ENCODE data around the gene RGL4.

Gene RGL4

DNA sequence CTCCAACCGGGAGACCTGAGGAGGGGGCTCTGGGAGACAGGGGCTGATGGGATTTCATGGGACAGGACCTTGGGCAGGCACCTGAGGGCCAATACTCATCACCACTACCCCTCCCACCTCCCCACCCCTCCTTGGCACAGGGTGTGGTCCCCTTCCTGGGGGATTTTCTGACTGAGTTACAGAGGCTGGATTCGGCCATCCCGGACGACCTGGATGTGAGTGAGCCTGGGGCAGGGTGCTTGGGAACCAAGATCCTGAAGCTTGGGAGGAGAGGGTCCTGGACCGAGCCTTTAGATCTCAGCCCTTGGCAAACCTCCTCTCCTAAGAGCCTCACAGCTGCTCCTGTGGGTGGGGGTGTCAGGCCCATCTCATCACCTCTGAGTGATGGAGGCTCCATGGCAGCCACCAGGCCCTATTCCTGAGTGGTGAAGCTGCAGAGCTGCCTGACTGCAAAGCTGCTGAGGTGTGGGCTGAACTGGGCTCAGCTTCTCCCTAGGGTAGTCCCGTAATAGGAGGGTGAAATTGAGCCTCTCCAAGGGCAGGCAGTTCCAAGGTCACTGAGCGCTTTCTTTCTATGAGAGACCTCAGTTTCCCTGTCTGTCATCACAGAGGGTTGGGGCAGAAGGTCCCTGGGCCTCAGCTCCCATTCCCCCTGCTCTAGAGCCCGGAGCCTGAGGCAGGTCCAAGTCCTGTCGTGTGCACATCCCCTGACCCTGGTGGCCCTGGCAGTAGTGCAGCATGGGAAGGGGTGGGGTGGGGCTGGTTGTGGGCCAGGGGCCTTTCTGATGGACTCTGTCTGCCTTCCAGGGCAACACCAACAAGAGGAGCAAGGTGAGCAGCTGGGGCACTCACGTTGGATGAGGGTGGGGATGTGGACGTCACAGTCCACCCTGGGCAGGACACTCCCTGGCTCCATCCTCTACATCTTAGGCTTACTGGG lies 6.5 kb downstream of the RGL4 start:
- no peak for DNase-seq (ENCODE audit: low read depth in 1 of 2, low spot score in 1 of 2)

GRCh38 chr22:23698094-23698493 lies 7.3 kb downstream of the RGL4 start:
- DNase-seq (ENCODE audit: low read depth in 1 of 2, low spot score in 1 of 2) = no peak

- no peak for DNase-seq (ENCODE audit: low read depth in 1 of 2, low spot score in 1 of 2)
Observed at GRCh38 chr22:23698673-23699235, 7.9 kb downstream of the RGL4 start.

DNA sequence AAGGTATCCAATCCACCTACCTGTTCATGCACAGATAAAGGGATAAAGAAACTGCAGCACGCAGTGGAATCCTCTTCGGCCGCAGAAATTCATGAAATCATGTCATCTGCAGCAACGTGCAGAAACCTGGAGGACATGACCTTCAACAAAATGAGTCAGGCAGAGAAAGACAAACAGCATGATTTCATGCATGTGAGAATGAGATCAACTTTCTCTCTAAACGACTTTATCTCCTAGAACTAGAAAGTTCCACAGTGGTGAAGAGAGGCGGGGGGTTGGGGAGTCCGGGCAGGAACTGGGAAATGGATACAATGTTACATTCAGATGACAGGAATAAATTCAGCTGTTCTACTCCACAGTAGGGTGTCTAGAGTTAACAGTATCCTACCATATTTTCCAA lies 9.9 kb downstream of the RGL4 start:
- DNase-seq (ENCODE audit: low read depth in 1 of 2, low spot score in 1 of 2) = no peak

DNA sequence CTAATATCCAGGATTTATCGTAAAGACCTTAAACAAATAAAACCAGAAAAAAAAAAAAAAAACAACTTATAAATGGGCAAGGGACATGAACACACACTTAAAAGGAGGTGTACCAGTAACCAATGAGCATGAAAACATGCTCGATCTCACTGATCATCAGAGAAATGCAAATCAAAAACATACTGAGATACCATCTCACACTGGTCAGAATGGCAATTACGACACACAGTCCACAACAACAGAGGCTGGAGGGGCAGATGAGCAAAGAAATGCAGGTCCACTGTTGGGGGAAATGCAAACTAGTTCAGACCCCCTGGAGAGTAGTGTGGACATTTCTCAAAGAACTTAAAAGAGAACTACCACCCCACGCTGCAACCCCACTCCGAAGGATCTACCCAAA lies 13.2 kb downstream of the RGL4 start:
- DNase-seq (ENCODE audit: low read depth in 1 of 2, low spot score in 1 of 2) = no peak

DNA sequence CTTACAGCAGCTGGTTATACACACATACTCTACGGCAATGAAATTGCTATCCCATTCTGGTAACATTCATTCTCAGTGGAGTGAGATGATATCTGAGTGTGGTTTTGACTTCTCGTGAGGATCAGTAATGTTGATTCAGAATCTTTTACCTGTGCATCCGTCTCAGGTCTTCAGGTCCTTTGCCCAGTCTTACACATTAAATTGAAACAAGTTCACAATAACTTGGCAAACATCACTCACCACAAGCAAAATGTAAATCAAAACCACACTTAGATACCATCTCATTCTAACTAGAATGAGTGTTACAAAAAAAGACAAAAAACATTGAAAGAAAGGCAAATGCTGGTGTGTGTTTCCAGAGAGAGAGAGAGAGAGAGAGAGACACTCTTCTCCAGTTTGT lies 14.0 kb downstream of the RGL4 start:
- DNase-seq (ENCODE audit: low read depth in 1 of 2, low spot score in 1 of 2) = no peak

GRCh38 chr22:23705358-23705757 lies 14.5 kb downstream of the RGL4 start:
- peak in 1 of 2 donors; percentile 18 for DNase-seq (ENCODE audit: low read depth in 1 of 2, low spot score in 1 of 2)

GRCh38 chr22:23708270-23708669 lies 17.5 kb downstream of the RGL4 start:
- DNase-seq (ENCODE audit: low read depth in 1 of 2, low spot score in 1 of 2) = no peak

- DNase-seq (ENCODE audit: low read depth in 1 of 2, low spot score in 1 of 2) = no peak
Observed at GRCh38 chr22:23709107-23709506, 18.3 kb downstream of the RGL4 start.

DNA sequence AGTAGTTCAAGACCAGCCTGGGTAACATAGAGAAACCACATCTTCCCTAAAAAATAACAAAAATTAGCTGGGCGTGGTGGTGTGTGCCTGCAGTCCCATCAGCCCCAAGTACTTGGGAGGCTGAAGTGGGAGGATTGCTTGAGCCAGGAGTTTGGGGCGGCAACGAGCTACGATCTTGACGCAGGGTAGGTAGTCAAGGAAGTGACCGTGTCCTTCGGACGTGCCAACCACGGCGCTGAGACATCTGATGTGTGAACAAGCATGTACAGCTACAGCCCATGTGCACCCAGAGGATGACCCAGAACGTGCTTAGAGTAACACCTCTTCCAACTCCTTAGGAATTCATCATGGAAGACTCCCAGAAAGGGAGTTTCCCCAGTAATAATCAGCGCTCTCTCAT lies 21.4 kb downstream of the RGL4 start:
- DNase-seq (ENCODE audit: low read depth in 1 of 2, low spot score in 1 of 2) = no peak

DNA sequence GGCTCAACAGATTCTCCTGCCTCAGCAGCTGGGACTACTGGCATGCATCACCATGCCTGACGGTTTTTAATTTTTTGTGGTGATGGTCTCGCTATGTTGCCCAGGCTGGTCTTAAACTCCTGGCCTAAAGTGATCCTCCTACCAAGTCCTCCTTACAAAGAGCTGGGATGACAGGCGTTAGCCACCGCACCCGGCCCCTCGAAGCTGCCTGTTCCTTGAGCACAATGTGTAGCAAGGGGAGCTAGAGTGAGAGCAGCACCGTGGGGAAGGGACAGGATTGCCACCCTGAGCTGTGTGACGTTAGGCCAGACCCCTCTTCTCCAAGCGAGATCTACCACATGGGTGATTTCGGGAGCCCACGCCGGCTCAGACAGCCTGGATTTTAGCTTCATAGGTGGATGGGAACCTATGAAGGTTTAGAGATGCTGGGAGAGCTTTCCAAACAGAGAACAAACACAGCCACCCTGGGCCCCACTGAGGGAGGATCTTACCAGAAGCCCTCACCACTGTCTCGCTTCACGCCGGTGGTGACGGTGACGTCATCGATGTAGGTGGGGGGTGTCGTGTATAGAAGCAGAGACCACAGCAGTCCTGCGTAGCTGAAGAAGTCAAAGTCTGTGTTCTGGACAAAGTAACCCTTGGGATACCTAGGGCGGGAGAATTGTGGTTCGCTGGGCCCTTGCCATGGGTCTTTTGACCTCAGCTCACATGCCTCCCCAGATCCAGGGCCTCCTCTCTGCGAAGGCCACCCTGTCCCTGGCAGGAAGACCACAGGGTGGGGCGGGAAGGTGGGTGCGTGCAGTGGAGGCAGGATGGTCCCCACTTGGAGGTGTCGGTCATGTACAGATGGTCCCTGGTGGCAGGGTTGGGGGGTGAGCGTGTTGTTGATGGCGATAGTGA lies 23.1 kb downstream of the RGL4 start:
- DNase-seq (ENCODE audit: low read depth in 1 of 2, low spot score in 1 of 2) = no peak

DNA sequence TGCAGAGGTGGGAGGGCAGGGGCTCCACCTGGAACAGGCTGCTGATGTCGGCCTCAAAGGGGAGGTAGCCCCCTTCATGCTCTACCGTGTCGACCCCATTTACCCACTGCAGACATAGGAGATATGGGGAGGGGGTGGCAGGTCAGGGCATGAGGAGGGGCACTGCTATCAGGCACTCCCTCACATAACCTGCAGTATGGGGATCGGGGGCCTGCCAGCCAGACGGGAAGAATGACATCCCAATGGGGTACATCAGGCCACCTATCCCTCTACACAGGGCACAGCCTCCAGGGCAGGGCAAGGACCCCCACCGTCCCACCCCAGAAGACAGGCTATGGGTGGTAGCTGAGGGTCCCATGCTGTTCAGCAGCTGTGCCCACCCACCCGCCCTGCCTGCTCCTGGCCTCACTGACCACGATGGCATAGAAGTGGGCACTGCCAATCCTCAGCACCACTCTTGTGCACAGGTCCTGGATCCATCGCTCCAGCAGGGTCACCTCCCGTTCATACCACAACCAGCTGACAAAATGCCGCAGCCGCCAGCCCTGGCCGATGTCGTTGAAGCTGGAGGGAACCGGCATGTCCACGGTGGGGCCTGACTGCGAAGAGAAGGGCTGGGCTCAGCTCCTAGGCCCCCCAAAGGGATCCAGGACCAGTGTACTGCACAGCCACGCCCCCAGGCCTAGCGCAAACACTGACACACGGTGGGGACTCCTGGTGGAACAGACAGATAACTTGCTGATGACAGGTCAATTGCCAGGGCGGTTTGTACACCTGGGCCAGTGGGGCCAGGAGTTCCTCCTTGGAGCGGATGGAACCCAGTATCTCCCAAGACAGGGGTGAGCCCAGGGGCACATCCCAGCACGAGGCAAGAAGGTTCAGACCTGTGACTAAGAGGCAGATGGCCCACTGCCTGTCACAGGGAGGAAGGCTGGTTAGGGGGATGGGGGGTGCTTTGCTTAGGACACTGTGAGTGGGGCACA lies 24.1 kb downstream of the RGL4 start:
- DNase-seq (ENCODE audit: low read depth in 1 of 2, low spot score in 1 of 2) = no peak

DNA sequence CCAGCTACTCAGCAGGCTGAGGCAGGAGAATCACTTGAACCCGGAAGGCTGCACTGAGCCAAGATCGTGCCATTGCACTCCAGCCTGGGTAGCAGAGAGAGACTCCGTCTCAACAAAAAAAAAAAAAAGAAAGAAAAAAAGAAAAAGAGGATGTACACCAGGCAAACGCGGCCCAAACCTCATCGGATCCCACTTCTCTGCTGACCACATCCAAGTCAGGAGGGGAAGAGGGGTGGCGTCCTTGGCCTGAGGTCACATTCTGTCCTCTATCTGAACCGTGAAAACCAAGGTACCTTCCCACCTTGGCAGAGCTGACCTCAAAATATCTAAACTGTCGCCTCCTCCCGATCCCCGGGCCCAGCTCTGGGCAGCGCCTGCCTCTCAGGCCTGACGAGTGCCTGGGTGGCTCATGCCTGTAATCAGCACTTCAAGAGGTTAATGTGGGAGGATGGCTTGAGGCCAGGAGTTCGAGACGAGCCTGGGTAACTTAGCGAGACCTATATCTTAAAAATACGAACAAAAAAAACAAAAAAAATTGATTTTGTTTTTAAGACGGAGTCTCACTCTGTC lies 25.1 kb downstream of the RGL4 start:
- DNase-seq (ENCODE audit: low read depth in 1 of 2, low spot score in 1 of 2) = no peak

- DNase-seq (ENCODE audit: low read depth in 1 of 2, low spot score in 1 of 2) = peak; percentile 70 to 71
Observed at GRCh38 chr22:23716811-23717801, 26.3 kb downstream of the RGL4 start.

DNA sequence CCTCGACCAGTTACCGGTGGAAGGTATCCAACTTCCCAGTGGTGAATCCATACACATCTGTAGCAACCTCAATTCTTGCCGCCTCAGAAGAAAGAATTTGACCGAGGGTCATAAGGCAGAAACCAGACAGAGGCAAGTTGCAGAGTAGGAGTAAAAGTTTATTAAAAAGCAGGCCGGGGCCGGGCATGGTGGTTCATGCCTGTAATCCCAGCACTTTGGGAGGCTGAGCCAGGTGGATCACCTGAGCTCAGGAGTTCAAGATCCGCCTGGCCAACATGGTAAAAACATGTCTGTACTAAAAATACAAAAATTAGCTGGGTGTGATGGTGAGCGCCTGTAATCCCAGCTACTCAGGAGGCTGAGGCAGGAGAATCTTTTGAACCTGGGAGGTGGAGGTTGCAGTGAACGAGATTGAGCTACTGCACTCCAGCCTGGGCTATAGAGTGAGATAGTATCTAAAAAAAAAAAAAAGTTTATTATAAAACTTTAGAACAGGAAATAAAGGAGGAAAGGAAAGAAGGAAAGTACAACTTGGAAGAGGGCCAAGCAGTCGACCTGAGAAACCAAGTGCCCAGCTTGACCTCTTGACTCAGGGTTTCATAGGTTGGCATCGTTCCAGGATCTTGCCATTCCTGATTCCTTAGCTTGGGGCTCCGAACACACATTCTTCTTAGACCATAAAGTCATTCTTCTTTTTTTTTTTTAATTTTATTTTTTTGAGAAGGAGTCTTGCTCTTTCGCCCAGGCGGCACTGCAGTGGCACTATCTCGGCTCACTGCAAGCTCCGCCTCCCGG lies 27.8 kb downstream of the RGL4 start:
- no peak for DNase-seq (ENCODE audit: low read depth in 1 of 2, low spot score in 1 of 2)

- DNase-seq (ENCODE audit: low read depth in 1 of 2, low spot score in 1 of 2) = no peak
Observed at GRCh38 chr22:23720855-23721254, 30.0 kb downstream of the RGL4 start.

DNA sequence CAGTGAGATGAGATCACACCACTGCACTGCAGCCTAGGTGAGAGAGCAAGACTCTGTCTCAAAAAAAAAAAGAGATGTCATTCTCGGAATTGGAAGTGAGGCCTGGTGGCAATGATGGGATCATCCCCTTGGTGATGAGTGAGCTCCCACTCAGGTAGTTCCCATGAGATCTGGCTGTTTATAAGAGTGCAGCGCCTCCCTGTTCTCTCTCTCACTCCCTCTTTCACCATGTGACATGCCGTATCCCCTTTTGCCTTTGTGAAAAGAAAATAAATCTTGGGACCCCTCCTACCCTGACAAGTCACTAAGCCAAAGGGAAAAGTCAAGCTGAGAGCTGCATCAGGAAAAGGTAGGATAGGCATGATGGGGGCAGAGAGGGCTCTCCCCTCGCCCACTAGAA lies 31.3 kb downstream of the RGL4 start:
- DNase-seq (ENCODE audit: low read depth in 1 of 2, low spot score in 1 of 2) = no peak

DNA sequence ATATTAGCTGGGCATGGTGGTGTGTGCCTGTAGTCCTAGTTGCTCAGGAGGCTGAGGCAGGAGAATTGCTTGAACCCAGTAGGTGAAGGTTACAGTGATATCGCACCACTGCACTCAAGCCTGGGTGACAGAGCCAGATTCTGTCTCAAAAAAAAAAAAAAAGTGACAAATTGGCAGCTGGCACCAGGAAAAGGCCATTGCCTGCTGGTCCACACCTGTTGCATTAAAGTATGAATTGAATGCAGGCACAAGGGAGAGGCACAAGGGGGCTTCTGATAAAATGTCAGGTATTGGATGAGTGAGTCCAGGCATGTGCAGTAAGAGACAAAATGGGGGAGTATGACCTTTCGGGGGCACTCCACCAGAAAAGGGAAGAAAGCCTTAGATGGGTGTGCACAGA lies 31.9 kb downstream of the RGL4 start:
- no peak for DNase-seq (ENCODE audit: low read depth in 1 of 2, low spot score in 1 of 2)

All from activated CD4-positive, alpha-beta T cell treated with anti-CD3 and anti-CD28 coated beads, Interleukin-2, amount 50 U/mL, for 24 hours (primary cell).